ENCODE data around the gene NTRK2. TPM values are rescaled to one million over a fixed set of nuclear protein-coding genes. Genes with fewer than 3 reads are reported as not detected.

Gene NTRK2
- total and polyA plus RNA-seq, 2 experiments from 2014 or later = 0.03 TPM; not detected in 1

- TF ChIP-seq ZNF462 (CRISPR knock-in tag; IDR thresholded peaks at IDR 0.05) = no peak
These were observed 263.5 kb downstream of the NTRK2 start (continued) for GRCh38 chr9:84932915-84933527.

- H3K4me1 Mint-ChIP-seq = peaks cover 13% of the 10 kb centered on the region
- no peak overlapping the region for H3K4me3 Mint-ChIP-seq
- no peak overlapping the region for H3K27ac ChIP-seq (ENCODE audit: low read depth)
- no peaks in the 10 kb centered on the region for H3K36me3 ChIP-seq (ENCODE audit: insufficient read depth)
- no peaks in the 10 kb centered on the region for H3K27me3 ChIP-seq (ENCODE audit: insufficient read depth)
- H2AFZ ChIP-seq = no peak overlapping the region
- H3K27me3 Mint-ChIP-seq (ENCODE audit: insufficient read depth, low read depth, poor library complexity) = peaks cover 3% of the 10 kb centered on the region
- H4K20me1 ChIP-seq (replicated peaks; ENCODE audit: insufficient read depth) = no peaks in the 10 kb centered on the region
- TF ChIP-seq ZNF114 (CRISPR knock-in tag; IDR thresholded peaks at IDR 0.05) (no peak), EZH2phosphoT487 (IDR thresholded peaks at IDR 0.05; ENCODE audit: unreplicated experiment) (no peak), ZNF331 (CRISPR knock-in tag; IDR thresholded peaks at IDR 0.05; ENCODE audit: low read depth) (no peak), CTCF (conservative IDR thresholded peaks at IDR 0.05; ENCODE audit: low read depth in 2 of 2) (no peak), ETS1 (IDR thresholded peaks at IDR 0.05) (no peak), REST (IDR thresholded peaks at IDR 0.05; ENCODE audit: unreplicated experiment) (no peak), STAT1 (IDR thresholded peaks at IDR 0.05; ENCODE audit: unreplicated experiment) (no peak)
- H3K36me3 Mint-ChIP-seq (ENCODE audit: low read depth) = no peaks in the 10 kb centered on the region
- peaks cover 10% of the 10 kb centered on the region; the same call in 1 of the 2 replicates for H3K9me2 ChIP-seq (ENCODE audit: insufficient read depth)
- no peaks in the 10 kb centered on the region for H3F3A ChIP-seq (replicated peaks; ENCODE audit: low read depth)
- H3K4me2 ChIP-seq = no peak overlapping the region
- no peaks in the 10 kb centered on the region for H3K79me2 ChIP-seq (replicated peaks; ENCODE audit: insufficient read depth)
- no peak overlapping the region for H3K27ac Mint-ChIP-seq
- peaks cover 9% of the 10 kb centered on the region for H3K4me1 ChIP-seq (ENCODE audit: insufficient read depth)
- H3K9me3 Mint-ChIP-seq = no peaks in the 10 kb centered on the region
- H3K4me3 ChIP-seq = no peak overlapping the region
- DNase-seq (ENCODE audit: low spot score) (no peak), ATAC-seq (no peak)
These were observed 266.1 kb downstream of the NTRK2 start for GRCh38 chr9:84935528-84936117.

Data from GM23338 (cell line).